ENCODE data around the gene CCDC201.

DNA sequence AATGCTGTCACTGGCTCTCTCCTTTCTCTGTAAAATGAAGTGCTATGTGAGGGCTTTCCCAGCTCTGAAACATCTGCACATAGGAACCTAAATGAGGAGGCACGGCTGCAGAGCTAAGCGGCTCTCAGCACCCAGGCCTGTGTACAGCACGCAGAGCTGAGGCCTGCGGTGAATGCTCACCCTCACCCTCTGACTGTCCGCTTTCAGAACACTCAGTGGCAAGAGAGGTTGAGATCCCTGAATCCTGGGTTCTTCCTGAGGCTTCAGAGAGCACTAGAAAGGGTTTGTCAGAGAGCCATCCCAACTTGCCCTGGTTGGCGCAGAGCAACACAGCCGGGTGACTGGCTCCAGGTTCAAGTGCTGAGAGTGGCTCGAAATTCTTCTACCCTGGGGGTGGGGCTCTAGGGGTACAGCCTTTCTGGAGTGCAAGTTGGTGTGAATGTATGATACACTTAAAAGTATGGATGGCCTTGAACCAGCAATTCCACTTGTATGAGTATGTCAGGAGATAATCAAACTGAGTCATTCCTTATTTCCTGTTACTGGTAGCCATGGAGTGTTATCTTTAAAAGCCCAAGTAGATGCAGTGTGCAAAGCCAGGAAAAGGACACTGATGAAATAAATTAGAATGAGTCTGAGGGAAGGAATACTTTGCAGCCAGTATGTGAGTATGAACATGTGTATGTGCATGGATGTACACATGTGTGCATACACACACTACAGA is 1.7 kb upstream of the CCDC201 start:
- TF ChIP-seq POLR2A (IDR thresholded peaks at IDR 0.05), result no peak
- TF ChIP-seq, protein P1, sequence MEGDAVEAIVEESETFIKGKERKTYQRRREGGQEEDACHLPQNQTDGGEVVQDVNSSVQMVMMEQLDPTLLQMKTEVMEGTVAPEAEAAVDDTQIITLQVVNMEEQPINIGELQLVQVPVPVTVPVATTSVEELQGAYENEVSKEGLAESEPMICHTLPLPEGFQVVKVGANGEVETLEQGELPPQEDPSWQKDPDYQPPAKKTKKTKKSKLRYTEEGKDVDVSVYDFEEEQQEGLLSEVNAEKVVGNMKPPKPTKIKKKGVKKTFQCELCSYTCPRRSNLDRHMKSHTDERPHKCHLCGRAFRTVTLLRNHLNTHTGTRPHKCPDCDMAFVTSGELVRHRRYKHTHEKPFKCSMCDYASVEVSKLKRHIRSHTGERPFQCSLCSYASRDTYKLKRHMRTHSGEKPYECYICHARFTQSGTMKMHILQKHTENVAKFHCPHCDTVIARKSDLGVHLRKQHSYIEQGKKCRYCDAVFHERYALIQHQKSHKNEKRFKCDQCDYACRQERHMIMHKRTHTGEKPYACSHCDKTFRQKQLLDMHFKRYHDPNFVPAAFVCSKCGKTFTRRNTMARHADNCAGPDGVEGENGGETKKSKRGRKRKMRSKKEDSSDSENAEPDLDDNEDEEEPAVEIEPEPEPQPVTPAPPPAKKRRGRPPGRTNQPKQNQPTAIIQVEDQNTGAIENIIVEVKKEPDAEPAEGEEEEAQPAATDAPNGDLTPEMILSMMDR (IDR thresholded peaks at IDR 0.05), result no peak

All from lower leg skin (tissue), 3 donors.